Effector CD4-positive, alpha-beta T cell (primary cell): Measurements from ENCODE around the gene ABL1.

ENCODE experiments used
- DNase-seq: peaks from one replicate; pipeline ENCODE4 v3.0.0-alpha.2; 2020

Gene ABL1

DNA sequence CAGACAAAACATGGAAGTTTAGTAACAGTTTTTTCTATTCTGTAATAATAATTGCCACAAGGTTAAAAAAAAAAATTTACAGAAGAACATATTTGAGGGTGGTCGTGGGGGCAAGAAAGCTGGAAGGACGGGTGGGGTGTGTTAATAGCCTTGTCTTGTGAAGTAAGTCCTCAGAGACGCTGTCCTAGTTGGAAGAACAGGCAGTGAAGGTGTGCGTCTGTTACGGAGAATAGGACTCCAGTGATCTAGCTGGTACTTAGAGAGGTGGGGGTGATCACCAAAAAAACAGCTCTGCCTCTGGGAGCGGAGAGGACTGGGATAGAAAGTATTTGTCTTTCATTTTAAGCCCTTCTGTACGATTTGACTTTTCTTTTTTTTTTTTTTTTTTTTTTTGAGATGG, 17.7 kb downstream of the ABL1 start:
- DNase-seq, result no peak

DNA sequence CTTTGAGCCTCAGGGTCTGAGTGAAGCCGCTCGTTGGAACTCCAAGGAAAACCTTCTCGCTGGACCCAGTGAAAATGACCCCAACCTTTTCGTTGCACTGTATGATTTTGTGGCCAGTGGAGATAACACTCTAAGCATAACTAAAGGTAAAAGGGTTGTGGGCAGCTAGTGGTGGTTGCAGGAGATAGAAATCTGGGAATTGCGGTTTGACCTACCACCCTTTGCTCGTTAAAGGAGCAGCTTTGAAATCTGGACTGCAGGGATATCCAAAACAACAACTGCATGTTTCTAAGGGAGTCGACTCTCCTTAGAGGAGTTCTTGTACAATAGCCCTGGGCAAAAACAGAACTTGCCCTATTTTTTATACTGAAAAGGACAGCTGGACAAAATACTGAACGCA, 19.0 kb downstream of the ABL1 start:
- DNase-seq, result no peak

DNA sequence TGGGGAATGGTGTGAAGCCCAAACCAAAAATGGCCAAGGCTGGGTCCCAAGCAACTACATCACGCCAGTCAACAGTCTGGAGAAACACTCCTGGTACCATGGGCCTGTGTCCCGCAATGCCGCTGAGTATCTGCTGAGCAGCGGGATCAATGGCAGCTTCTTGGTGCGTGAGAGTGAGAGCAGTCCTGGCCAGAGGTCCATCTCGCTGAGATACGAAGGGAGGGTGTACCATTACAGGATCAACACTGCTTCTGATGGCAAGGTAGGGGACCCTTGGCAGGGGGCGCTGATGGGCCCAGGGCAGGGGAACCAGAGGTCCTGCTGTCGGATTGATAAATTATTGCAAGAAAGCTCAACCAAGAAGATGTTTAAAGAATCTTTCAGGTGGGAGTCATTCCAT, 19.8 kb downstream of the ABL1 start:
- no peak for DNase-seq

DNA sequence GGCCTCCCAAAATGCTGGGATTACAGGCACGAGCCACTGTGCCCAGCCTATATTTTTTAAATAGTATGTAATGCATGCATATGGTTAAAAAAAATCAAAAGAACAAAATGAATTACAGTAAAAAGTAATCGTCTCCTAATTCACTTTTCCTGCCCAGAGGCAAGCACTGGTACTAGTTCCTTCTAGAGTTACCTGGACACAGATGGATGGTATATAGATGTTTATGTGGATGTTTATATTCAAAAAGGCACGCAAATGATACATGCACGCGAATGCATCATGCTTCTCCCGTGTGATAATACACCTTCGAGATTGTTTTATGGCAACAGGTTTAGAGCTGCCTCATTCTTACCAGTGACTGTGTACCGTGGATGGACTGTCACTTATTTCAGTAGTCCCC, 21.4 kb downstream of the ABL1 start:
- no peak for DNase-seq

DNA sequence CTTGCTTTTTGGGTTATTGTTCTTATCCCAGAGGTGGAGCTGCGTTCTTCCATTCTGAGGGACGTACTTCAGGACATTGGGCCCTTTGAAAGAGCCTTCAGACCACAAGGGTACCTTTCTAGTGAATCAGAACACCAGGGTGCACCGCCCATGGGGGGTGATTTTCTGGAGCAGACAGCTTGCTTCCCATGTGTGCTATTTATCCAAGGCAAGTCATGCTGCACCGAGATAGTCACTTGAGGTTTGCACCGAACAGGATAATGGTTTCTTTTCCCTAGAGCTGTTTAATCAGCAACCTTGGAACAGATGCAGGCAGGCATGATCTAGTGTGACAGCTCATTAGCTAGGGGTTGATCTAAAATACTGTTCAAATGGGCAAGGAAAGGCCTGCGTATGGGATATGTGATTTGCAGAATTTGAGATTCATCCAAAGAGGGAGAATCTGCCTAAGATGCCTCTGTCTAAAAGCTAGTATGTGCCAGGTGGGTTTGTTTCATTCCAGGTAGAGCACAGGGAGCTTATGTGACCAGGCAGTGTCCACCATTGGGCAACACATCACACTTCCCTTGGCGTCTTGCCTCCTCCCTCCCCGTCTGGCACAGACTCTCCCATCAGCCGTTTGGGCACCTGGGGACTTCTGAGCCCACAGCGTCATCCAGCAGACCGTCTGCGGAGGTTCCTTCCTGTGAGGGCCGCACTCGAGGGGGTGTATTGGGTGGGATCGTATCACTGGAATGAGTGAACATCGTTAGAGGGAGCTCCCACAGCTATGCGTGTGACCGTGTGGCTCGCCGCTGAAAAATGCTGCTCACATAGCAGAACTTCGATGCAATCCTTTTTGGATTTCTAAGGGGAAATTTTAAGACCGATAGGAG, 23.0 kb downstream of the ABL1 start:
- DNase-seq, result no peak

DNA sequence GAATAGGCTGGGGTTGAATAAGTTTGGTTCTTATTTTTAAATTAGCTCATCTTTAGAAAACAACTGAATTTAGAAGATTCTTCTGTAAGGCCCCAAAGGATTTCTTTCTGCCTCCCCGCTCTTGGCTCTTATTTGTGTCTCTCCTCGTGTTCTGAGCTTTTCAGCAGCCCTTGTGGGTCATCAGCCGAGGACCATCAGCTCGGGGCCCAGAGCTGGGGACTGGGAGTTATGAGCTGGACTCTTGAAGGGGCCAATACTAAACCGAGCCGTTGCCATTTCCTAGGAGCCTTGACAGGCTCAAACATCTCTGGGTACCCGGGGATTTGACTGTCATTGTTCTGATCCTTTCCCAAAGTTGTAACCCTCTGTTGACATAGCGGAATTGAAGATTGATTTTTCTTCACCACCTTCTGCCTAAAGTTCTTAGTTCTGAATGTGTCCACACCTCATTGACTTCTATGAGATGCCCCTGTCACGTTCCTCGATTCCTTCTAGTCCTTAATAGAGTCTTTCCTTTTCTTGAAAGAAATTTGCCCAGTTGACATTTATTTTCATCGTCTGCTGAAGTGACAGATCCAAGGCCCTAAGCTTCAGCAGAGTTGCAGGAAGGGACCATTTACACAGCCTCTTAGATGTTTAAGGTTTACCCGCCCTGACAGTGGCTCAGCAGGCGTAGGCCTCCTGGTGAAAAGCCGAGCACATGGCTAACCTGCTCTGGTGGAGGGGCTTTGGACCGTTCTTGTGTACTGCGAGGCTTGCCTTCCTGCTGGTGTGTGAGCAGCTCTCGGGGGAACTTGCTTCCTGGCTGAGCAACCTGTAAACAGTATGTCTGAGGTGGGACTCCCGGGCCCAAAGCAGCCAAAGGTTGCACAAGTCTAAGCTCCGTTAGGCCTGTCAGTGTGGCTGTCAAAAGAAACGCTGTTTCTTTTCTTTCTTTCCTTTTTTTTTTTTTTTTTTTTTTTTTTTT, 24.0 kb downstream of the ABL1 start:
- DNase-seq, result no peak

DNA sequence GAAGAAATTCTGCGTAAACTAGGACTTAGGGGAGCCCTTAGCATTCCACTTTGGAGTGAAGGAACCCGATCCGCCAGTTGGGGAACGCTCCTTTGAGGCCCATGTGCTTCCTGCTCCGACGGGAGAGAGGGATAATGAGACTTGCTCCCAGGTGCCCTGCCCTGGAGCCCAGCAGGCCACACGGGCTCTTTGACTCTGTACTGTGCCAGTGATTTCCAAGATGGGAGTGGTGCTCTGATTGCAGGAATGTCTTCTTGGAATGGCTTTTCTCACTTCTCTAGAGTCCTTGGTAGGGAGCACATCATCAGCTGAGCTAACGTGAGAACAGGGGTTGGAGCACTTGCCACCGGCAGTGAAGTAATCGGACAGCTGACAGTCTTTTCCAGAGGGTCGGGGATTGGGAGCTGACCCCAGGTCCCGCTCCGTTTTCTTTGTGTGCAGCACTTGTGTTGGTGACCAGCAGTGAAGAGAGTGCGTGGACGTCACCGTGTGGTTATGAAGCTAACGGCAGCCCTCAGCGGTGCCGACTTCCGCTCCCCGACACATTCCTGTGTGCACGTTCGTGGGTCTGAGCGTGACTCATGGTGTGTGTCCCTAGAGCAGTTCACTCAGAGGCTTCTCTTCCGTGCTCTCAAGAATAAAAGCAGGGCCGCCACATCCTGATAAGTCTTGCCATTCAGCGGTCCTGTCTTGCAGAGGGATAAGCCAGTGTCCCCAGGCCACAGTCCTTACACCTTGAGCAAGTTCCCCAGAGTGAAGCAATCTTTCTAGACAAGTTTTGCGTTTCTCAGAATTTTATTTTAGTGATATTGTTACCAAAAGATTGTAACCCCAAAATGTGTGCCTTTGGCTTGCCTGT, 25.6 kb downstream of the ABL1 start:
- DNase-seq, result no peak

DNA sequence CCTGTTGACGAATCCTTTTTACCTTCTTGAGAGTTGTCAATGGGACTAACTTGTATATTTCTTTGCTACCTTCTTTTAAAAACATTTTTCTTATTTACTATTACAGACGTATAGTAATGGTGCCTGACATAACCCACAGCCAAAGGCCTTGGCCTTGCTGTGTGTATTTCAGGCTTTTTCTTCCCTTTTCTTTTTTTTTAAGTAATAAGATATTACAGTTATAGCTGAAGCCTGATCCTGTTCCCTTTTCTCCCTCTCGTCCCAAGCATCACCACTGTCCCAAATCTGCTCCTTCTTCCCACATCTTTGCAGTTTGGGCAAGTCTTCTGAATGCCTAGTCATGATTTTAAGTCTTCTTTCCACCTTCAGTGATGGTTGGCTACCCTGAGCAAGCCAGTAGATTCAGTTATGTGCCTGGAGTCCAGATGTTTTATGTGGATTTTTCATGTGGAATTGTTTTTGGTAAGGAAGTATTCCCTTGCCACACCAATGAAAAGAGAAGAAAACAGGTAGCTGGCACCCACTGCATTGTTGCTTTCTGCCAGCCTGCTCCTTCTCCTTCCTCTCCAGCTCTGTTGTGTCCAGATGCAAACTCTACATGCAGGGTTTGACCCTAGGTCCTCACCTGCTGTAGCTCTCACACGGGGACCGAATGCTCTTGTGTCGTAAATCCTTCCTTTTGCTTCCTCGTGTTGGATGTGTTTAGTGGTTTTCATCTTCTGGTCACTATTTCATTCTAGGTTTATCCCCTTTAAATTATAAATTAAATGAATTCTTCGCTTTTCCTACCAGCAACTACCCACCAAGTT, 26.5 kb downstream of the ABL1 start:
- DNase-seq, result no peak

DNA sequence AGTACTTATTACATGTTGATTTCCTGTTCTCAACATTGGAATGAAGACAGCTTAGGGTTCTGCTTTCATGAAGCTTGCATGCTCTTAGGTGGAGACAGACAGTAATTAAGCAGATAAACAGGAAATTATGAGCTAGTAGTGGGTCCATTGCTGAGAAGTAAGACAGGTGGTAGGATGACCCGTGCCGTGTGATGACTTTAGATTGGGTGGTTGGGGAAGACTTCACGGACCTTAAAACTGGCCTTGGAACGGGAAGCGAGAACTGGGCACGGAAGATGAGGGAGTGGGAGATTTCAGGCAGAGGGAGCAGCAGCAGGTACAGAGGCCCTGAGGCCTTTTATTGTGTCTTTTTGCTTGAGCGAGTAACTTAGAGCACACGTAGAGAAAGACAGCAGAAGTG, 27.2 kb downstream of the ABL1 start:
- DNase-seq, result no peak

DNA sequence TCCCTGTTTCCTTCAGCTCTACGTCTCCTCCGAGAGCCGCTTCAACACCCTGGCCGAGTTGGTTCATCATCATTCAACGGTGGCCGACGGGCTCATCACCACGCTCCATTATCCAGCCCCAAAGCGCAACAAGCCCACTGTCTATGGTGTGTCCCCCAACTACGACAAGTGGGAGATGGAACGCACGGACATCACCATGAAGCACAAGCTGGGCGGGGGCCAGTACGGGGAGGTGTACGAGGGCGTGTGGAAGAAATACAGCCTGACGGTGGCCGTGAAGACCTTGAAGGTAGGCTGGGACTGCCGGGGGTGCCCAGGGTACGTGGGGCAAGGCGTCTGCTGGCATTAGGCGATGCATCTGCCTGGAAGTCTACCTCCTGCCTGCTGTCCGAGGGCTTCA, 27.7 kb downstream of the ABL1 start:
- no peak for DNase-seq

DNA sequence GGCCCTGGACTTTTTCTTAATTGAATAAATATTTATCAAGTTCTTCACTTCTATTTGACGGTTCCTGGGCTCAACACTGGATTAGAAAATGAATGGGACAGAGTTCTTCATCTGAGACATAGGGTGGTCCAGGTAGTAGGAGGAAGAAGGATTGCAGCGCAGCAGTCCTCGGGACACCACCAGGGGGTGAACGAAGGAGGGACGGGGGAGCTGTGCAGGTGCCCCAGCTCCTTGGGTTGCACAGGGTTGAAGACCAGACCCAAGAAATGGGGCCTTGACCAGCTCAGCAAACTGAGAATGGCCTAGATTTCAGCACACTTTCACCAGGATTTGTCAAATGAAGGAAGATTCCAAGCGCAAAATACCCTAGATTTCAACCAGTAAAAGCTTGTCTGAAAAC, 29.5 kb downstream of the ABL1 start:
- no peak for DNase-seq

DNA sequence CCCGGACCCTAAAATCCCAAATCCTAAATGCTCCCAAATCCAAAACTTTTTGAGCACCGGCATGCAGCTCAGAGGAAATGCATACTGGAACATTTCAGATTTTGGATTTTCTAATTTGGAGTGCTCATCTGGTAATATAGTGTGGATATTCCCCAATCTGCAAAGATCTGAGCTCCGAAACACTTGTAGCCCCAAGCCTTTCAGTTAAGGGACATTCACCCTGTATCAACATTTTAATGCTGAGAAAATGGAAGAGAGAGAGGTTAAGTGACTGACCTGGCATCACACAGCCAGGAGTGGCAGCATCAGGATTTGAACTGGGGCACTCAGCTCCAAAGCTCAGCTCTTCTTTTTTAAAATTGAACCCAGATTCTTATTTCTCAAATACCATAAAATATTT, 30.9 kb downstream of the ABL1 start:
- DNase-seq, result no peak

DNA sequence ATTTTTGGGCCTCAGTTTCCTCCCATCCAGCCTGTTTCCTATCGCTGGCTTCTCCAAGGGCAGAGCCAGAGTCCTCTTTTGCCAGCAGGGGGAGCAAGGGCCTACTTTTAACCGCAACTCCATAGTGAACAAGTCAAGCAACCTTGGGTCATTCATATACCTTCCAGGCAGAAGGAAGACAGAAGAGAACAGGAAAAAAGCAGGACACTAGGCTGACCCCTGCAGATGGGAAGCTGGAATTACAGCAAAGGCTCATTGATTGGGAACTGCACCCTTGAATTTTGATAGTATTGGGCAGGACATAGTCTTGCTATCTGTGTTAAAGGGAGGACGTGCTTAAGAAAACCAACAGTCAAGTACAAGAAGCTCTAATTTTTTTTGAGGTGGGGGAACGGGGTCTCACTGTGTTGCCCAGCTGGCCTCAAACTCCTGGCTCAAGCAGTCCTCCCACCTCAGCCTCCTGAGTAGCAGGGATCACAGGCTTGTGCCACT, 31.5 kb downstream of the ABL1 start:
- DNase-seq, result peak; percentile 26

DNA sequence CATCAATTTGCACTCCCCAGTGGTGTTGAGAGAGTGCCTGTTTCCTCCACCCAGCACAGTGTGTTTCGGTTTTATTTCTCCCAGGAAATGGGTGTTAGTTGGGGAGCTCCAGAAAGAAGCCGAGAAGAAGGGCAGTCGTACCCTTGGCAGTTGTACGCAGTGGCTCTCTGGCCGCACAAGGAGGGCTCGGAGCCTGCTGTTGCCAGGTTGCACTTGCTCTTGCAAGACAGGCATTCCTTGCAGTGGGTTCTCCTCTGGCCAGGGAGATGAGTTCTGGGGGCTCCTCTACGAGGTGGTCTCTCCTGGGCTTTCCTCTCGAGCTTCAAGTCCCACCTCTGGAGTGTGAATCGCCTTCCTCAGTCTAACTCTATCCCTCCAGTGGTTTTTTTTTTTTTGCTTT, 32.5 kb downstream of the ABL1 start:
- DNase-seq, result no peak

DNA sequence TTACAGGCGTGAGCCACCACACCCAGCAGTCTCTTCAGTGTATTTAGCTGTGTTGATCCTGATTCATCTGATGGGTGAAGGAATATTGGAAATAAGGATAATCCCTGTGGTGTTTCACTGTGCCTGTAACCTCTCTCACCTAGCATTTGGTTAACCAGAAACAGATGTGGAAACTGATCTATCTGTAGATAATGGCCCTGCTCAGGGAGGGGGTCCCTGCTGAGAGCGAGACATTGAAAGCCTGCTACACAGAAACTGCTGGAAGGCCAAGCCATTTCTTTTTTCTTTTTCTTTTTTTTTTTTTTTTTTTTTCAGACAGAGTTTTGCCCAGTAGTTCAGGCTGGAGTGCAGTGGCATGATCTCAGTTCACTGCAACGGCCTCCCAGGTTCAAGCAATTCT, 33.2 kb downstream of the ABL1 start:
- no peak for DNase-seq

DNA sequence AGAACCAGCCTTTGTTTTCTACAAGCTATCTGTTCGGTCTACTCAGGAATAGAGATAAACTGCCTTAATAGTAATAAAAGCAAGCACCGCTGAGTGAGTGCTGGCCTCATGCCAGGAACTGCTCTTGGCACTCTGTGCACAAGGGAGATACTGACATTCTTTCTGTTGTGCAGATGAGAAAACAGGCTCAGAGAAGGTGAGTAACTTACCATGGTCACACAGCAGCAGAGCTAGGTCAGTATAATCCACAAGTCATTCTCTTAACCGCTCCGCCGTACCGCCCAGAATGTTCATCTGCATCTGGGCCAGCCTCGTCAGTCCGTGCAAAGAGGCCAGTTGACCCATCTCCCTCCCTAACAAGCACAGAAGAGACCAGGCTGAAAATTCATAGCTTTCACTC, 34.2 kb downstream of the ABL1 start:
- no peak for DNase-seq

DNA sequence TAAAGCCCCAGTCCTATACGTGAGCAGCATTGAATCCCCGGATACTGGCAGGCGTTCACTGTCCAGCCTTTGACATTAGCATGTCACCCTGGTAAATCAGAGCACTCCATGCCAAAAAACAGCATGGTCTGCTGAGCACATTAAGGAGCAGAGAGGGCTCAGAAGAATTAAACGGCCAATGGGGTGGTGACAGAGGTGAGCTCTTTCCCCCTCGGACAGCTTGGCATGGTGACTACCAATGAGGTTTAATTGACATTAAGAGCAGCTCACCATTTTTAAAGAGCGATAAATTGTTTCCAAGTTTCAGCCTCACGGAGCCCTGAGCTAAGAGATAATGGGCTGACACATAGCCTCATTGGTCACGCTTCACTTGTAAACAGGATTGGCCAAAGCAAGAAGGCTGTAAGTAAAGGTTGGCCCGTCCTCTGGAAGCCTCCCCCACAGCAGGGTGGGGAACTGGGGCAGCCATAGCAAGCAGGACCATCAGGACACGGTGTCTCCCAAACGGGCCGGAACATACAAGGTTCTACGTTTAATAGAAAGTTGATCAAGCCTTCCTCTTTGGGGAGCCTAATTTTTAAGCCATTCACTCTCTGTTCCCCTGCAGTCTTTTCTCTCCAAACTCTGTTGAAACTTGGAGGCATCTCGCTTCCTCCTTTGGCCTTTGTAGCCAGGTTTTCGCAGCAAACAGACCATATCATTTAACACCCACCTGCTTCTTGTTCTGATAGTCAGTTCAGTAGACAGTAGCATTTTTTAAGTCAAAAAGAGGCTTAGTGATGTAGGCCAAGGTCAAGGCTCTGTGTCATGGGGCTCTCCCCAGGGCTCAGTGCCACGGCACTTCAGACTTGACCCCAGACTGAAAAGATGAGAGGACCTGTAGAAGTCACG, 35.7 kb downstream of the ABL1 start:
- no peak for DNase-seq

DNA sequence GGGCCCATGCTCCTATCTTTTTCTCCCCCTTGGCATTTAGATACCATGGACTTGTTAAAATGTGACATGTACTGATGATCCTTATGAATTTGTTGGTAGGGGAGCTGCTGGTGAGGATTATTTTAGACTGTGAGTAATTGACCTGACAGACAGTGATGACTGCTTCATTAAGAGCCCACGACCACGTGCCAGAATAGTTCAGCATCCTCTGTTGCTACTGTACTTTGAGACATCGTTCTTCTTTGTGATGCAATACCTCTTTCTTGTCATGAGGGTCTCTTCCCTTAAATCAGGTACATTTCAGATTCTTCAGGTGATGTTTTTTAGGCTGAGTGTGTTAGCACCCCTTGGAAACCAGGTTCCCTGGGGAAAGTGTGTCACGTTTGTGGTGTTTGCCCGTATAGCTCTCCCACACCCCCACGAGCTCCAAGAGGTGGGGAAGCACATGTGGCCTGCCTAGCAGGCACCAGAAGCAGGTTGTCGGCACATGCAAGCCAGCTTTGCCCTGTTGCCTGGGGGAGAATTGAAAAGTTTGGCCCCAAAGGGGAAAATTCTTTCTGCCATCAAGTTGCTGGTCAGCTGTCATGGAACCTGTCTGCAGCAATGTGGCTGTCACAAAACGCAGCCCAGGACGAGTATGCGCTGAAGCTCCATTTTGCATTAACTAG, 36.5 kb downstream of the ABL1 start:
- DNase-seq, result no peak

DNA sequence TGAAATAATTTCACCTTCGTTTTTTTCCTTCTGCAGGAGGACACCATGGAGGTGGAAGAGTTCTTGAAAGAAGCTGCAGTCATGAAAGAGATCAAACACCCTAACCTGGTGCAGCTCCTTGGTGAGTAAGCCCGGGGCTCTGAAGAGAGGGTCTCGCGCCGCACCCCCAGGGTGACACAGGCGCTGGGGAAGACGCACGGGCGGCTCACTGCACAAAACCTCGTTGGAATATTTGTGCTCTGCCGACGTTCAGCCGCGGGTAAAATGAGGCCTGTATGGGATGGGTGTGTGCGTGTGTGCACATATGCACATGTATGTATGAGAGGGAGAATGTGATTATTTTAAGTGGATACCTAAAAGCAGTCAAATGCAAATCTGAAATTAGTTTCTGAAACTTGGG, 37.0 kb downstream of the ABL1 start:
- DNase-seq, result no peak

DNA sequence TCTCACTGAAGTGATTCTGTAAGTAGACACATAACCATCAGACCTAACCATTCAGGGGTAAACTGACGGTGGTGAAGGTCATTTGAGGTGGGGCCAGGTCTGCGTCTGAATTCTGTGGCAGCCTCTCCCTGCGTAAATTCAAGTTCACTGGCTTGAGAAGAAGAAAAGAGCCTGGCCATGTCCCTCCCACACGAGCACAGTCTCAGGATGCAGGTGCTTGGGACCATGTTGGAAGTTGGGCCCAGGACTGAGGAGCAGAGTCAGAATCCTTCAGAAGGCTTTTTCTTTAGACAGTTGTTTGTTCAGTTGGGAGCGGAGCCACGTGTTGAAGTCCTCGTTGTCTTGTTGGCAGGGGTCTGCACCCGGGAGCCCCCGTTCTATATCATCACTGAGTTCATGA, 37.5 kb downstream of the ABL1 start:
- no peak for DNase-seq
